Prostate gland (tissue), 2 donors: Measurements from ENCODE around the gene TMEM266.
"Not testable (repeated sequence)": the region's sequence is repeated elsewhere in the genome, so short reads cannot be mapped to it uniquely, and the experiment has no call there.

ENCODE experiments used
- CTCF ChIP-seq, 4 experiments: fragments of 200-600 bp in 2 of 4; fragments of 450-650 bp in 2 of 4; sonication (generic) in 2 of 4; IDR thresholded peaks; 1 replicate in 3 of 4; 2 replicates in 1 of 4; pipeline ENCODE4 v1.5.1; 2016 to 2019; ENCODE audit warnings: antibody characterized with exemption in 4 of 4, mild to moderate bottlenecking in 2 of 4, moderate library complexity in 2 of 4
- POLR2A ChIP-seq: fragments of 450-650 bp; IDR thresholded peaks from one replicate; pipeline ENCODE4 v1.6.1; 2016; ENCODE audit warnings: antibody characterized with exemption, mild to moderate bottlenecking

- not testable (repeated sequence) for TF ChIP-seq CTCF (IDR thresholded peaks at IDR 0.05); POLR2A
Measured at GRCh38 chr15:76013470-76013869, 46.3 kb upstream of the TMEM266 start.
